ENCODE data around the gene NRXN3. TPM values are rescaled to one million over a fixed set of nuclear protein-coding genes. Genes with fewer than 3 reads are reported as not detected.

The NRXN3 gene
- total and polyA plus RNA-seq, 2 of the 13 experiments (the other 11 are each of a cell fraction or from before 2014, with no cell fraction given): 0.03 TPM; not detected in 1

- intact Hi-C loops (cut with micrococcal nuclease; ENCODE audit: unreplicated experiment) (no loop called here), in situ Hi-C loops (cut with HindIII; ENCODE audit: extremely low pct_ligation_motif_present, low pct_unique_long_range_greater_than_20kb) (no loop called here)
- H3K27me3 ChIP-seq (ENCODE audit: control insufficient read depth in 1 of 2, insufficient read depth in 2 of 2, low read length in 2 of 2): no peaks in the 10 kb centered on the region
- WGBS (ENCODE audit: low lambda C conversion rate): 71% methylated on average over 3 of the region's 3 CpGs
- no peak overlapping the region for H3K27ac ChIP-seq (ENCODE audit: extremely low read length, insufficient read depth, low read length)
- no peak overlapping the region for H3K4me2 ChIP-seq (ENCODE audit: low read depth, low read length)
- no peak for TF ChIP-seq PLRG1 (conservative IDR thresholded peaks at IDR 0.05)
- no peak for TF ChIP-seq GFI1 (CRISPR knock-in tag; IDR thresholded peaks at IDR 0.05; ENCODE audit: borderline replicate concordance)
- no peak for TF ChIP-seq ZNF547 (CRISPR knock-in tag; IDR thresholded peaks at IDR 0.05)
- TF ChIP-seq ZNF7 (CRISPR knock-in tag; IDR thresholded peaks at IDR 0.05): no peak
- no peak for TF ChIP-seq ZBTB4 (CRISPR knock-in tag; IDR thresholded peaks at IDR 0.05; ENCODE audit: borderline replicate concordance)
- TF ChIP-seq U2AF2 (IDR thresholded peaks at IDR 0.05; ENCODE audit: low read depth, low read length): no peak
- no peak for TF ChIP-seq CREB3 (CRISPR knock-in tag; IDR thresholded peaks at IDR 0.05)
- no peak for TF ChIP-seq NFKBIZ (CRISPR knock-in tag; IDR thresholded peaks at IDR 0.05)
- no peak for TF ChIP-seq ZNF710 (CRISPR knock-in tag; IDR thresholded peaks at IDR 0.05; ENCODE audit: borderline replicate concordance)
- ChIA-PET POLR2A (no interaction called here), CTCF (ENCODE audit: low intra/inter-chr PET ratio, low total read pairs) (no interaction called here)
- H3K79me2 ChIP-seq (ENCODE audit: insufficient read depth, low read length): no peaks in the 10 kb centered on the region
- BruUV-seq (replicated peaks): no TSS peak
- ATAC-seq (no peak), DNase-seq (ENCODE audit: low spot score) (no peak), FAIRE-seq (no peak)
- H3K9ac ChIP-seq (ENCODE audit: insufficient read depth, low read depth, low read length): no peak overlapping the region
- no peaks in the 10 kb centered on the region for H3K36me3 ChIP-seq (replicated peaks in 1 of 2; ENCODE audit: control insufficient read depth in 1 of 2, insufficient read depth in 2 of 2, low read length in 2 of 2)
- H3K9me3 ChIP-seq (ENCODE audit: low read length): peaks cover 87% of the 10 kb centered on the region
- H4K20me1 ChIP-seq (ENCODE audit: insufficient read depth, low read length): no peaks in the 10 kb centered on the region
- no peak overlapping the region for H3K4me3 ChIP-seq (replicated peaks in 1 of 3; ENCODE audit: insufficient read depth in 1 of 3, low read depth in 2 of 3, low read length in 3 of 3)
- H2AFZ ChIP-seq (ENCODE audit: low read length): no peak overlapping the region
- H3K4me1 ChIP-seq (ENCODE audit: insufficient read depth, low read length): no peaks in the 10 kb centered on the region
These were observed 1558.2 kb downstream of the NRXN3 start for GRCh38 chr14:79728331-79728730.

Measured in HepG2 (cell line).